HG03469 (cell line): ENCODE data around the gene ARHGEF10L.
"Not testable (repeated sequence)": the region's sequence is repeated elsewhere in the genome, so short reads cannot be mapped to it uniquely, and the experiment has no call there.

Experiments
- ATAC-seq: cut with Tn5 transposase; IDR thresholded peaks from one replicate; pipeline ENCODE4 v1.9.1; 2021; ENCODE audit warnings: mild to moderate bottlenecking, moderate library complexity, moderate number of reproducible peaks; ENCODE audit not compliant: unreplicated experiment

Gene ARHGEF10L

DNA sequence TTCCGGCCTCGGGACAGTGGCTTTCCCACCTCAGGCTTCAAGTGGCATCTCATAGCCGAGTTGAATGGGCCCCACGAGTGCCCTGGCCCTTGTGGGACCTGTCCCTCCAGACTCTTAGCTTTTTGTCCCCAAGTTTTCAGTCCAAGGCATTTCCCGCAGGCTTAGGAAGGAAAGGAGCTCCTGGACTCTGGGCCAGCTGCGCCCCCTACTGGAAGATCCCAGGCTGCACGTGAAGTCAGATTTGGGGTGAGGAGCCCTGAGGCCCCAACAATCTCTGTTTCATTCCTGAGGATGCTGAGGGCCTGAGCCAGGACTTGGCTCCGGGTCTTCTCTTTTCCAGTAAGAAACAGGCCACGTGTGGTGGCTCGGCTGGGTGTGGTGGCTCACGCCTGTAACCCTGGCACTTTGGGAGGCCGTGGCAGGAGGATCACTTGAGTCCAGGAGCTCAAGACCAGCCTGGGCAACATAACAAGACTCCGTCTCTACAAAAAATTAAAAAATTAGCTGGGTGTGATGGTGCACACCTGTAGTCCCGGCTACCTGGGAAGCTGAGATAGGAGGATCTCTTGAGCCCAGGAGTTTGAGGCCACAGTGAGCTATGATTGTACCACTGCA lies 67.4 kb downstream of the ARHGEF10L start:
- ATAC-seq, result no peak

DNA sequence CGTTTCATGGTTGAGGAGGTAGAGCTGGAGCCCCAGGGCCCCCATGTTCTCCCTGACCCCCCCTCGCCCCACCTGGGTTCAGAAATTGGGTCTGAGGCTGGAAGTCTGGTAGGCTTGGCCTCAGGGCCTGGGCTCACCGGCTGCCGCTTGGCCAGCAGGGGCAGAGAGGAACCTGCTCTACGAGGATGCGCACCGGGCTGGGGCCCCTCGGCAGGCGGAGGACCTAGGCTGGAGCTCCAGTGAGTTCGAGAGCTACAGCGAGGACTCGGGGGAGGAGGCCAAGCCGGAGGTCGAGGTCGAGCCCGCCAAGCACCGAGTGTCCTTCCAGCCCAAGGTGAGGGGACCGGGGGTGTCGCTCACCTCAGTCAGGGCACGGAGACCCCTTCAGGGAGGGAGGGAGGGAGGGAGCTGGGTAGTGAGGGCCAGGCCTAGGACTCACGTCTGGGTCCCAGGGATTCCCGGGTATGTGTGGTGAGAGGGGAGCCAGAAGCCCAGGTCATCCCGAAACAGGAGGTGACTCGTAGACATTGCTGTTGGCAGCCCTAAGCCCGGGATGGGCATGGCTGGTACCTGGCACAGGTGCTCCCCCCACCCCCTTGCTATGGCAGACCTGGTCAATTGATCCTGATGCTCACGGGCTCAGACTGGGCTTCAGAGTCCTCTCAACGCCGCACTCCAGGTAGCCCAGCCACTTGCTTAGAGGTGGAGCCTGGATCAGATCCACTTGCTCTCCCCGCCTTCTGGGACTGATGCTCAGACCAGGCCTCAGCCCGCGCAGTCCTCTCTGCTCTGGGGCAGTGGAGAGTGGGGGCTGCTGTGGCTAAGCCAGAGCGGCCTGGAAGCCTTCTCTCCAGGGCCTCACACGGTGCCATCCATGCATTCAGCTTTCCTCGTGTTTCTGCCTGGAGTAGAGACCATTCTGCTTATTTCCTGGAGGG lies 68.4 kb downstream of the ARHGEF10L start:
- no peak for ATAC-seq

GRCh38 chr1:17609529-17609928 lies 70.0 kb downstream of the ARHGEF10L start:
- ATAC-seq, result no peak

DNA sequence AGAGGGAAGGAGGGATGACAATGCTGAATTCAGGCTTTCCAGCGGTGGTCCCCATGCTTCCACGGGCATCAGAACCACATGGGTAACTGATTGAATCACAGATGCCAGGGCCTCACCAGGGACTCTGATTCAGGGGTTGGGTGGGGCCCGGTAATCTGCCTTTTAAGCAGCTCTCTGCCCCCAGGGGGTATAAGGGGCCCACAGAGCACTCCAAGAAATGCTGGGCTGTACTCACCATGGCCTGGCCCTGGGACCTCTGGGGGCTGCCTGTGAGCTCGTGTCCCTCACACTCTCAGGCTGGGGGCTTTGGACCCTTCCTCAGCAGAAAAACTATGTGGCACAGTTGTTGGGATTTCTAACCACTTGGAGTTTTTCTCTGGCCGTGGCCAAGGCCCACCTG lies 70.6 kb downstream of the ARHGEF10L start:
- ATAC-seq, result no peak

DNA sequence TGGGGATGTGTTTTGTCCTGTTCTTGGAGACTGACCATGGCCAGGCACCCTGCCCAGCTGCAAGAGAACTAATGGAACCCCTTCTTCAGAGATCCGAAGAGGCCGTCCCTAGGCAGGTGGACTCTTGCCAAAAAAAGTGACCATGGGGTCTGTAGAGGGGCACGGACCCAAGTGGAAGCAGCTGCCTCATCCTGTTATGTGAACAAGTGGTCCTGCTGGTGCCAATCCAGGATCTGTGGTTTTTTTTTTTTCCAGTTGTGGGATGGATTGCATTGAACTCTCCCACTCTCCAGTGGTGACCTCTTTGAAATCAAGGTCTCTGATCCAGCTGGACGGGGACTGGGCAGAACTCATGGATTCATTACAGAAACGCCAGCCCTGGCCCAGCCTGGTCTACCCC lies 71.2 kb downstream of the ARHGEF10L start:
- ATAC-seq, result no peak

GRCh38 chr1:17611991-17612390 lies 72.5 kb downstream of the ARHGEF10L start:
- no peak for ATAC-seq

DNA sequence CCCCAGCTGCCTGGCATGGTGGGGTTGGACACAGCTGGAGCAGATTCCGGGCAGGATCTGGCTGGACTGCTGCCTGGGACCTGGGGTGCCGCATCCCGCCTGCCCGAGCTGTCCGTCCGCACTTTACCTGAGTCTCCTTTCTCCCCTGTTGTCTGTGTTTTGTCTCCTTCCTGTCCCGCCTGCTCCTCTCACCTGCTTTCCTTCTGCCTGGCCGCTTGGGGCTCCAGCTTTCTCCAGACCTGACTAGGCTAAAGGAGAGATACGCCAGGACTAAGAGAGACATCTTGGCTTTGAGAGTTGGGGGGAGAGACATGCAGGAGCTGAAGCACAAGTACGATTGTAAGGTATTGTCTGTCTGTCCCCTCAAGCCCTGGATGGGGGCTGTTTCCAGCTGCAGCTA lies 73.3 kb downstream of the ARHGEF10L start:
- ATAC-seq, result no peak

GRCh38 chr1:17614586-17614985 lies 75.1 kb downstream of the ARHGEF10L start:
- ATAC-seq, result no peak

DNA sequence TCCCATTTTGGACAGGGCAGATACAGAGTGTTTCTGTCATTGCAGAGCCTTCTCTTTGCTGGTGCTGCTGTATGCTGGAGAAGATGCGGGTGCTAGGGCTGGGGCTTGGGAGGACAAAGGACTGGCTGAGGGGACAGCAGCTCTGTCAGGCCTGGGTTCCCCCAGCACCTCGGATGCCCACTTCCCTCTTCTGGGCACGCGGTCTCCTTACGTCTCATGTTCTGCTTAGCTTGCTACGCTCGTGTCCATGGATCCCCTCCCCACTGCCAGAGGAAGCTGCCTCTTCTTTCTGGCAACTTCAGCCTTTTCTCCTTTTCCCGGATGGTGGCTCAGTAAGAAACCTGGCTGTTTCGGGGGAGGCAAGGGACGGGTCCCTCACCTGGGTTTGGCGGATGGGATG lies 75.7 kb downstream of the ARHGEF10L start:
- no peak for ATAC-seq

GRCh38 chr1:17615959-17616358 lies 76.5 kb downstream of the ARHGEF10L start:
- ATAC-seq, result no peak

DNA sequence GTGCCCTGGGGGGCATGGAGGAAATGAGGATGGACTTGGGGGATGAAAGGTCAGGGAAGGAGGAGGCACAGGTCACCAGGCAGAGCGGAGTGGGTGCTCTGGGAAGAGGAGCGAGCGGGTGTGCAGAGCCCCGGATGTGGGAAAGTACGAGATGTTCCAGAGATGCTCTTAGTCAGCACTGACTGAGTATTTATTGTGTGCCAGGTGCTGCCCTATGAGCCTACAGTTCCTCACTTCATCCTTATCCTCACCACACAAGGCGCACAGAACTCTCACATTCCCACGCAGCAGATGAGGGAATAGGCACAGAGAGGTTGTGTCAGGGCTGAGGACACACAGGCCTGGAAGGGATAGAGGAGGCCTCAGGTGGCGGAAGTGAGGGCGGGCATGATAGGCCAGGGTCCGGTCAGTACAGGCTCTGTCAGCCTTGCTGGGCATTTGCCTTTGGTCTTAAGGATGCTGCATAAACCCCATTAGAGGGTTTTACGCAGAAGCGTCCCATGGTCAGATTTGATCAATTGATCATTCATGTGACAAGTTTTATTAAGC lies 77.3 kb downstream of the ARHGEF10L start:
- ATAC-seq, result no peak

DNA sequence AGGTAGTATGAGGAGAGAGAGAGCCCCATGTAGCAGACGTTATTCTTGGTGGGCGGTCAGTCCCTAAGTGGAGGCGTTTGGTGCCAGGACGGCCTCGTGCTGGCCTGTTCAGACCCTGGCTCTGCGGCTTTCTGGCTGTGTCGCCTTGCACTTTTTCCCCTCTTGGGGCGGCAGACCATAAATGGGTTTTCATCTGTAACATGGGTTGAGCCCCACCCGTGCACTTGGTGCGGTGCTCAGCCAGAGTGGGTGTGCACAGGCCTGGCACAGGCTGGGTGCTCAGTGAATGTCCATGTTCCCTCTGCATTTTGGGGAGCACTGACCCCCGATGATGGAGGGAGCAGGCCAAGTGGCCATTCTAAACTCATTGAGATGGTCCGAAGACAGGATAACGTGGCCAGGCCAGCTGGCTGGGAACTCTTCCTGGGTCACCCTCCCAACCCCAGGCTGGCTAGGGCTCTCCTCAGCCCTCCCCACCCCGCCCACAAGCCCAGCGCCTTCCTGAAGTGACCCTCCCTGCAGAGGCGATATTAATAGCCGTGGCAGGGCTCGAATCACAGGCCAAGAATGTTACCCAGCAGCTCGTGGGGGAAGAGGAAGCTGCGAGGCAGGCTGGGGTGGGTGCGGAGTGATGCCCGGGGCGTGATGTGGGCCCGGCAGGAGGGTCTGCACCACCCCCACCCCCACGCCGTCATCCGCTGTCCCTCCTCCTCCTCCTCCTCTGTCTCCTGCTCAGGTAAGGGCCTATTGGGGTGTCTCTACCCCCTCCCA lies 78.5 kb downstream of the ARHGEF10L start:
- ATAC-seq, result no peak

DNA sequence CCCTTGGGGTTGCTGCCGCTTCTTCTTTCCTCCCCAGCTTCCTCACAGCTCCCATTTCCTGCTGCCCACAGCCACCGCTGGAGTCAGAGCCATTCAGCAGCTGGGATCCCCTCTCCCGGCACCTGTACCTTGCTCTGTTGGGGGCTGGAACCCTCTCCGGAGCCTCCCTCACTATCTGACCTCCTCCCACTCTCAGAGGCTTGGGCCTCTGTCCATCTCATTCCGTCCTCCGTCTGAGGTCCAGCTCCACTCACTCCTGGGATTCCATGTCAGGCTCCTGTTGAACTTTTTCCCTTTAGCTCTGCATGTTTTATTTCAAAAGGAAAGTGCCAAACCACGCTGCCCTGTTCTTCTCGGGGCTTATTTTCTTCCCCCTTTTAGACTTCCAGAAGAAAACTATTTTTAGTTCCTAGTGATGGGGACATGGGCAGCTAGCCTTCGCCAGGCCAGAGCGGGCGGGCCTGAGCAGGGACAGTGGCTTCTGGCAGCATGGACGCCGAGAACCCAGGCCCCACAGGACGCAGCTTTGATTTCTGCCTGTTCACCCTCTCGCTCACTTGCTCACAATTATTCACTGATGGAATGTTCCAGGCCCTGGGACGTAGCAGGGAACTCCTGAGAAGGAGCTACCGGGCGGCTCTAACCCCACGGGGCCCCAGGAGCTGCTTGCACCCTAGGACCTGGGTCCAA lies 79.2 kb downstream of the ARHGEF10L start:
- ATAC-seq, result no peak

DNA sequence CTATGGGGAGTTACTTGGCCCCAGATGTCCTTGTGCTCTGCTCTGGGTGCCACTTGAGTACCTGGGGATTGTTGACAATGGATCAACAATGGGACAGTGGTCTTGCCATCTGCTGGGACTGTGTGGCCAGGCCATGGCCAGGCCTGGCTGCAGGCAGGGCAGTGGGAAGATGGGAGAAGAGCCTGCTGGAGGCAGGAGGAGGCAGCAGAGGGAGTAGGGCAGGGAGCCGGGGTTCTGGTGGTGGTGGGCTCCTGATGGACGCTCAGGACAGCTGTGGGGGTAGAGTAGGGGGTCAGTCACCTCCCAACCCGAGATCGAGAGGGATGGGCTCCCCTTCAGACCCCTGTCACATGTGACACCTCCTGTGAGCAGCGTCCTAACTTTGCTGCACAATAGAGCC lies 81.0 kb downstream of the ARHGEF10L start:
- no peak for ATAC-seq

GRCh38 chr1:17621691-17622090 lies 82.2 kb downstream of the ARHGEF10L start:
- no peak for ATAC-seq

DNA sequence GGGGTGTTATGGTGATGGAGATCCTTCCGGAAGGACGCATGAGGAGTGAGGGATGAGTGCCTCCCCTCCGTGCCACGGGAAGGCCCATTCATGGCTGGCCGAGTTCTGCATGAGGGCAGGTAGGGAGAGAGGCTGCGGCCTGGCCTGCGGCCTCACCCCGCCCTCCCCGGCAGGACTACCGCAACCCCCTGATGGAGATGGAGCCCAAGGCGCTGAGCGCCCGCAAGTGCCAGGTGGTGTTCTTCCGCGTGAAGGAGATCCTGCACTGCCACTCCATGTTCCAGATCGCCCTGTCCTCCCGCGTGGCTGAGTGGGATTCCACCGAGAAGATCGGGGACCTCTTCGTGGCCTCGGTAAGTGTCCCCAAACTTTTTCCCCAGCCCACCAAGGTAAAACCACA lies 83.3 kb downstream of the ARHGEF10L start:
- no peak for ATAC-seq

- no peak for ATAC-seq
These were observed 85.2 kb downstream of the ARHGEF10L start for GRCh38 chr1:17624611-17625233.

- no peak for ATAC-seq
These were observed 87.9 kb downstream of the ARHGEF10L start for GRCh38 chr1:17627239-17628052.

DNA sequence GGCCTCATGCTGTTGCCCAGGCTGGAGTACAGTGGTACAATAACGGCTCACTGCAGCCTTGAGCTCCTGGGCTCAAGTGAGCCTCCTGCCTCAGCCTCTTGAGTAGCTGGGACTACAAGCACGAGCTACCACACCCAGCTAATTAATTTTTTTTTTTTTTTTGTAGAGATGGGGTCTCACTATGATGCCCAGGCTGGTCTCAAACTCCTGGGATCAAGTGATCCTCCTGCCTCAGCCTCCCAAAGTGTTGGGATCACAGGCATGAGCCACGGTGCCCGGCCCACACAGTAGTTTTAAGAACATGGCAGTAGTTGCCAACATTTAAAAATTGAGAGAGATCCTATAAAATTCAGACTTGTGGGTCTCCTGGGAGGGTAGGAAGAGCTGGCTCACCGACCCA lies 89.5 kb downstream of the ARHGEF10L start:
- ATAC-seq, result not testable (repeated sequence)
